GM18907 (cell line): Measurements from ENCODE around the gene AKNA.
A peak's percentile ranks its signal among the peaks of the same experiment; 100 is the strongest.

Experiments
- ATAC-seq: cut with Tn5 transposase; IDR thresholded peaks from one replicate; pipeline ENCODE4 v1.9.1; 2021; ENCODE audit warnings: mild to moderate bottlenecking, moderate library complexity; ENCODE audit not compliant: unreplicated experiment

Gene AKNA

DNA sequence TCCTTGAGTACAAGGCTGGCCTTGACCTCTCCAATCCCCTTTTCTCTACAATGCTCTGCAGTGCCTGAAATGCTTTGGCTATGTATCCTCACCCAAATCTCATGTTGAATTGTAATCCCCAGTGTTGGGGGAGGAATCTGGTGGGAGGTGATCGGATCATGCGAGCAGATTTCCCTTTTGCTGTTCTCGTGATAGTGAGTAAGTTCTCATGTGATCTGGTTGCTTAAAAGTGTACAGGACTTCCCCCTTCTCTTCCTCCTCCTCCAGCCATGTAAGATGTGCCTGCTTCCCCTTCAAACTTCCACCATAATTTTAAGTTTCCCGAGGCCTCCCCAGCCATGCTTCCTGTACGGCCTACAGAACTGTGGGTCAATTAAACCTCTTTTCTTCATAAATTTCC is 28.5 kb upstream of the AKNA start:
- no peak for ATAC-seq

DNA sequence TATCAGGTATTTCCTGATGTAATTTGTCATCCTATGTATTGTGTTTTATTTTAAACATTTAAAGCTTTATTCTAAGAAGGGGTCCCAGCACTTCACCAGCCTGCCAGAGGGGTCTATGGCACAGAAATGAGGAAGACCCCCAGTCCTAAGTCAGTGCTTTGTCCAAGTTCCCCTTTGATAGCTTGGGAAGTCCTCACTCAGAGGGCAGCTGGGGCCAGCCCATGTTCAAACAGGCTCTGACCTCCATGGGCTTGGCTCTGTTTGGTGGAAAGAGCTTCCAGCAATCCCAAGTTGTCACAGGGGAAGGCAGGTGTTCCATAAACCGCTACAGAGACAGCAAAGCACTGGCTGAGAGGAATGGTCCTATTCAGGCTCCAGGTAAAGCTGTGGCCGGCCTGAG is 26.6 kb upstream of the AKNA start:
- ATAC-seq: no peak

DNA sequence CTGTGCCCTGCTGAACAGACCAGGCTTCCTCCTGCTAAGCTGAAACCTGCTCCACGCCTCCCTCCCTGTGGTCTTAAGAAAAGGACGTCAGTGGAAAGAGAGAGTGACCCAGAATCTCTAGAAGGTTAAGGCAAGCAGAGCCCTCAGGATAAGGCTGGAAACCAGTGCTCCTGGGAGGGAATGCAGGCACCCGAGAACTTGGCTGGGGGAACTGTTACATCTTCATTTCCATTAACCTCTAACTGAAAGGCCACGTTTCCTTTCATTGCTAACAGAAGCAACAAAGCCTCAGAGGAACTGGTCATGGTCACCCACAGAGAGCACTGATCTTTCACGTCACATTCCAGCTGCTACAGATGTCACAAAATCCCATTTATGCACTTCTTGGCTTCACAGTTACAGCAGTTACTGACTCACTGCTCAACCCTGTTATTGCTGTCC is 26.1 kb upstream of the AKNA start:
- no peak for ATAC-seq

DNA sequence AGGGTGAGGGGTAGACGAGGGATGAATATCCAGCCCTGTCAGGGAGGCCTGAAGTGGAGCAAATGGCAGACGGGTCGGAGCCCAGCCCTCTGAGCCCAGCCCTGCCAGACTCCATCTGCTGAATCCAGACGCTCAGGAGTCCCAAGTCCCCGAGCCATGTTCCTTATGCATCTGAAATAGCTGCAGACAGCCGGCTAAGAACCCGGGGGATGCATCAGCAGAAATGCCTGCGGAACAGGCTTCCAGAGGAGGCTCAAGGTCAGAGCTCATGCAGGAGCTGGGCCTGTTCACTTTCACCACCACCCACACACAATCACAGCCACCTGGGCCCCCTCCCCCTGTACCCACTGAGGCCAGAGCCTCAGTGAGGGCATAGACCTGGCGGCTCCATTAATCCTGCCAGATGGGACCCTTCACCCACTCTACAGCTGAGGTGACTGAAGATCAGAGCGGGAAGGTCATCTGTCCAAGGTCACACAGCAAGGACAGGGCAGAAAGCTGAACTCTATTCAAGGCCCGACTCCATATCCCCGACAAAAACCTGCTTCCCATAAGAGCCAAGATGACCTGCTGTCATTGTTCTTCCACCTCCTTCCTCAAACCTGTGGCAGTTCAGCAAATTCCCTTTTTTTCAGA is 24.4 kb upstream of the AKNA start:
- no peak for ATAC-seq

DNA sequence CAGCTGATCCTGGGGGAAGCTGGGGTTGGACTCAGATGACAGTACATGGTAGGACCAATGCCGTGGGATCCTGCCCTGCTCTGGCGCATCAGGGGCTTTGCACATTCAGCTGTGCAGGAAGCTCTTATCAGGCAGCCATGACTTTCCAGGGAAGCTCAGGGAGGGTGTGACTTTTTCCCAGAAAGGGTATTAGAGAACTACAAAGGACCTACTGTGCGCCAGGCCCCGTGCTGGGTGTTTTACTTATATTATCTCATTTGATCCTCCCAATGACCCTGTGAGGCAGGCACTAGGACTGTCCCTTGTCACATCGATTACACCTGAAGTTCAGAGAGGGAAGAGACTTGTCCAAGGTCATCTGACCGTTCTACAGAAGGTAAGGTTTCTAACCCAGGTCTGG is 23.7 kb upstream of the AKNA start:
- no peak for ATAC-seq

DNA sequence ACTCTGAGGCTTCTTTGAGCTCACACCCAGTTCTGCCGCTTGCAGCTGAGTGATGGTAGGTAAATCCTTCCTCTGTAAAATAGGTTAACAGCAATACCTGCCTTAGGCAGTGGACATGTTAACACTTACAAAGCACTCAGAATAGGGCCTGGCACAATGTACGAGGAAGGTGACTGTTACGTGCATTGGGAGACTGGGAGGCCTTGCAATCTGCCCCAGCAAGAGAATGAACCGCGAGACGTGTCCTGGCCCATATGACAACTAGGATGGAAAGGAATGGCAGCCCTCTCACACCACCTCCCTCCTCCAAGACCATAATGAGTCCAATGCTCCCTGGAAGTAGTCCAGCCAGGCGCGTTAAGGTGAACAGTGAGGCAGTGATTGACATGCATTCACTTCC is 23.1 kb upstream of the AKNA start:
- no peak for ATAC-seq

DNA sequence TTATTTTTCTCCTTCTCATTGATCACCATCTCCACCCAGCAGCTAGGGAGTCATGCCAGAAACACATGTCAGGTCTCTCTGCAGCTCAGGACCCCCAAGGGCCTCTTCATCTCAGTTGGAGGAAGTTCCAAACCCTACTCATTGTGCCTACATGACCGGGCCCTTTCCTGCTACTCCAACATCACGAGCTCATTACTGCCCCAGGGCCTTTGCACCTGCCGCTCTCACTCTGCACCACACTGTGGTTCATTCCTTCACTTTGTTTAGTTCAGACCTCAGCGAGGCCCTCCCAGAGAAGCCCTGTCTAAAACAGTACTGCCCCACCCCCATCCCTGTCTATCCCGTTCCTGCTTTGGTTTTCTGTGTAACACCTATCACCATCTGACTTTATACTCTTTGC is 22.1 kb upstream of the AKNA start:
- ATAC-seq: no peak

DNA sequence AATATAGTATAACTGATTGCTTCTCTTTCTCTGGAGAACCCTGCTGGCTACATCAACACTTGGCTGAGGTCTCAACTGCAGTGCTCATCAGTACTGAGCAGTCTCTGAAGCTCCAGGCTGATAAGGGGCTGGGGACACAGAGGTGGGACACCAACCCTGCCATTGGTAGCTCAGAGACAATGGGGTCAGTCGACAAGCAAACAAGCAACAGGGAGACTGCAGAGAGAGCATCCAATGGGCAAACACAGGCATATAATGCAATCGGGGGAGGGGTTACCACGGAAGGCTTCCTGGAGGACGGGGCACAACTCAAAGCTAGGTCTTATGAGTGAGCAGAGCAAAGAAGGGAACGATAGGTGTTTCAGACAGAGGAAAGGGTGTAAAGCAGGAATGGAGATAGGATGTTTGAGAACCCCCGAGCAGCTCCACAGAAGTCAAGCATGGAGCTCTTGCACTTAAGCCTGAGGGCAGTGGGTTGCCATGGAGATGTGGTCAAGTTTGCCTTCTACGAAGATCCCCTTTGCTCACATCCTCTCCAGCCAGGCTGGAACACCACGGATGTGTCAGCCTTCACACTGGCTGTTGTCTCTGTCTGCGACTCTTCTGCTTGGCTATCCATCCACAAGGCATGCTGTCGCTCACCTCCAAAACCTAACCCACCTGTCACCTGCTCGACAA is 21.5 kb upstream of the AKNA start:
- ATAC-seq: no peak

DNA sequence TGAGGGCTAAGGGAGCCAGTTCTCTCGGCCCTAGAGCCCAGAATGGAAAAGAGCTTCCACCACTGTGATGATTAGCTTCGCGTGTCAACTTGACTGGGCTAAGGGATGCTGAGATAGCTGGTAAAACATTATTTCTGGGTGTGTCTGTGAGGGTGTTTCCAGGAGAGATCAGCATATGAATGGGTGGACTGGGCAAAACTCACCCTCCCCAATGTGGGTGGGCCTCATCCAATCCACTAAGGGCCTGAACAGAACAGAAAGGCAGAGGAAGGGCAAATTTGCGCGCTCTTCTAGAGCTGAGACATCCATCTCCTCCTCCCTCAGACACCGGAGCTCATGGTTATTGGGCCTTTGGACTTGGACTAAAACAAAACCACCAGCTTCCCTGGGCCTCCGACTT is 20.9 kb upstream of the AKNA start:
- no peak for ATAC-seq

DNA sequence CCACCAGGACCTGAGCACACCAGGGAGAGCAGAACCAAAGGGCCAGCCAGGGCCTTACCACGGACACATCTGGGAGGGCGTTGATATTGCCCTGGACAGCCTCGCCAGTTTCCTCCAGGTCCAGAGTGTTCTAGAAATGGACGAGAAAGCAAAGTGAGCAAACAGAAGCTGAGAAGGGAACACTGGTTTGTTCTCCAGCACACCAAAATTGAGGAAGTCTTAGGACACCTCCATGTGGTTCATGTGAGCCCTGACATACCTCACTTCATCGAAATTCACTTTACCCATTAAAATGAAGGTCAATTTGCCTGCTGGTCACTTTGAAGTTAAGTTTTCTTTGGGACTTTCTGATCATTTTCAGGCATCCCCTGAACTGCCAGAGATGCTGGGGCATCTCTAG is 20.1 kb upstream of the AKNA start:
- no peak for ATAC-seq

DNA sequence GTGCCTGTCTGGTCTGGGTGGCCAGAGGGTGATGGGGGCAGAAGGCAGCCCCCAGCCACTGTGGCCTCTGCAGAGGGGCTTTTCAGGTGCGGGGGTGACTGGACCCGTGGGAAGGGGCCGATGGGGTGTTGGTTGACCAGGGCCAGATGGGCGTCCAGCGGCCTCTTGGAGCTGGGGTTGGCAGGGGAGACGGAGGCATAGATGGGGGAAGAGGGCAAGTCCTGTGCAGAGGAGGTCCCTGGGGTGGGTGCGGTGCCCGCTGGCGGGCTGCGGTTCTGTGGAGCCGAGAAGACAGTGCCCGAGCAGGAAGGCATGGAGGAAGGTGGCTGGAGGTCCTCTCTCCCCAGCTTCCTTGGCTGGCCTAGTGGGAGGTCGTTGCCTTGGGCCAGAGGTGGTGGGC is 18.7 kb upstream of the AKNA start:
- ATAC-seq: no peak

DNA sequence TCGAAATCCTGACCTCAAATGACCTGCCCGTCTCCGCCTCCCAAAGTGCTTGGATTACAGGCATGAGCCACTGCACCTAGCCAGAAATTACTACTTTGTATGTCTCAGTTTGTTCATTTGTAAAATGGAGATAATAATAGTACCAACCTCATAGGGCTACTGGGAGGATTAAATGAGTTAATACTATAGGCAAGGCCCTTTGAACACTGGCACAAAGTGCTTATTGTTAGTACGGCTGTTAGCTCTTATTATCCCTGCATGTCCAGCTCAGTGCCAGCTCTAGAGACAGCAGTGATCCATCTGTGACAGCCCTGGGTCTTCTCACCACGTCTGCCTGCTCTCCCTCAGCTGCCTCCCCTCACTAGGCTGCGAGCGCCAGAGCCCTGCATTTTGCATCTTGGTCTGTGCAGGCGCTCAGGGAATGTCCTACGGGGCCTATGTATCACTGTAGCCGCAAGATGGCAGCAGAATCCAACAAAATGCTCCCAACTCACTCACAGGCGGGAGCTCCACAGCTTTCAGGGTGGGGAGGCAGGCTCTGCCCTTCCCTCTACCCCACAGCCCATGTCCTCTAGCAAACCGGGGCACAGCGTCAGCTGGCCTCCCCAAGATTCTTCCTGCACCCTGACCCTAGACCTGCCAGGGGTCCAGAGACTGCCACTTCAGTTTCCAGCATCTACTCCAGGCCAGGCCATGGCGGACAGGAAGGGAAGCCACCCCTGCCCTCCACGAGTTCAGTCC is 17.7 kb upstream of the AKNA start:
- ATAC-seq: peak; percentile 83

DNA sequence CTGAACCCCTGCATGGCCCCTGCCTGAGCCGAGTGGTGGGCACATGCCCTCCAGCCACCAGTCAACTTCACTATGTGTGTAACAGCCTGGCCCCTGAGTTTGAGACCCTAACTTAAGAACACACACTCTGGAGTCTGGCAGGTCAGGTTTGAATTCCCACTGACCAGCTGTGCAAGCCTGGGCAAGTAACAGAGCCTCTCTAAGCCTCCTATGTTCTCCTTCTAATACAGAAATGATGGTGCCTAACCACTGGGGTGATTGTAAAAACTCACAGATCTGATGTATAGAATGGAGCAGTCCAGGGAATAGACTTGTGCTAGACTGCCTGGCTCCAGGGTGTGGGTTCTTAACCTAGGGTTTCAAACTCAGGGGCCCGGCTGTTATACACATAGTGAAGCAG is 16.7 kb upstream of the AKNA start:
- ATAC-seq: no peak

DNA sequence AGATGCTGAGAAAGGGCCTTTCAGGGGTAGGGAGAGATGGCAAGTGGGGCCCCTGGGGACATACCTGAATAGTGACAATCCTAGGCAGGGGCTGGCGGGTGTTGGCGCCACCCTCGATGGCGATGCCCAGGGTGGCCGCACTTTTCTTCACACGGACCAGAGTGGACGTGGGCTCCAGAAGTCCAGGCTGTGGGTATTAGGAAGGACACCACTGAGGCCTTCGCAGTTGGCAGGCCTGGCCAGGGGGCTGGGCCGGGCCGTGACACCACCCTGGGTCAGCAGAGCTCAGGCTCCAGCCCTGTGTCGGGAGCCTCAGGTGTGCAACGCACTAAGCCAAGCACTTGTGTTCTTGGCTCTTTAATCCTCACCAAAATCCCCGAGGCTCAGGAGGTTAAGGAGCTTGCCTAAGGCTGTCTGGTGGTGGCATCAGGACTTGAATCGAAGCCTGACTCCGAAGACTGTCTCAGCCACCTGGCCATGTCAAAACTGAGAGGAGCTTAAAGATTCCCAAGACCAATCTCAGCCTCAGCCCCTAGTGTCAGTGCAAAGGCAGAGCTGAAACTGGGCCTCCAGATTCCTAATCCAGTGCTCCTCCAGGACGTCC is 15.5 kb upstream of the AKNA start:
- ATAC-seq: no peak

DNA sequence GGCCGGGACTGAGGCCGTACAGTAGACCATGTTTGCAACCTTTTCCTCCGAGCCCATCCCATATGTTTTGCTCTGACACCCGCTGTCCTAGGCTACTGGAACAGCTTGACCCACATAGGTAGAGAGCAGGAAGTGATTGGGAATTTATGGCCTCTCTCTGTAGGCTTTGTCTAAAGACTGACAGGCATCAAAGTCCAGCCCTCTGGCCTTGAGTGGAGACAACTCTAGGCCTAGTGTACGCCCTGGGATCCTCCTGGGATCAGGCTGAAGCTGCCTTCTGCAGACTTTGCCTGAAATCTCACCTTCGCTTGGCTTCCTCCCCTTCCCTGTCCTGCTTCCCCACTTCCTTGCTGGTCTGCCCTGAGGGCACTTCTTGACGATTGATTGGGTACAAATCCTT is 13.6 kb upstream of the AKNA start:
- ATAC-seq: no peak

DNA sequence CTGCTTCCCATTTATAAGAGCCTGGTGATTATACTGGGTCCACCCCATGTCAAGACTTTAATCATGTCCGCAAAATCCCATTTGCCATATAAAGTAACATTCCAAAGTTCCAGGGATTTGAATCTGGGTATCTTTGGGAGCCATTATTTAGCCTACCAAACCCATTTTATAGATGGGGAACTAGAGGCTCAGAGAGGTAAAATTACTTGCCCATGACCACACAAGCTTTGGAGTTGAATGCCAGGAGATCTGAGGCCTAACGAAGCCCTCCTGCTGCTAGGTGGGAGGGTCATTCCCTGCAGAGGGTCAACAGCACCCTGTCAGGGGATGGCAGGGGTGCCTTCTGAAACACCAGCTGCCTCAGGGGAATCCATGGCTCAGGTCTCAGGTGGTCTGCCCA is 13.0 kb upstream of the AKNA start:
- ATAC-seq: no peak

DNA sequence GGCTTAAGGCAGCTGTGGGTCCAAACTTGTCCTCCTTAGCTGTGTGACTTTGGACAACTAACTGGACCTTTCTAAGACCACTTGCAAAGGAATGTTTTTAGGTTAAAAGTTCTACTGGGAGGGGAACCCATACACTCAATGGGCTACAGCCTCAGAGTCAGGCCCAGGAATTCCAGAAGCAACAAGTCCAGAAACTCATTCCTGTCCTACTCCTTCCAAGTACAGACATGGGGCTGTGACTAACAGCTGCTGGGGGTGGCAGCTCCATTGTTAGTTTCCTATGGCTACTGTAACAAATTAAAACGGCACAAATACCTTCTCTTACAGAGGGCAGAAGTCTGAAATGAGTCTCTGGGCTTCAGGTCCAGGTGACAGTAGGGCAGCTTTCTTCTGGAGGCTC is 12.4 kb upstream of the AKNA start:
- no peak for ATAC-seq

DNA sequence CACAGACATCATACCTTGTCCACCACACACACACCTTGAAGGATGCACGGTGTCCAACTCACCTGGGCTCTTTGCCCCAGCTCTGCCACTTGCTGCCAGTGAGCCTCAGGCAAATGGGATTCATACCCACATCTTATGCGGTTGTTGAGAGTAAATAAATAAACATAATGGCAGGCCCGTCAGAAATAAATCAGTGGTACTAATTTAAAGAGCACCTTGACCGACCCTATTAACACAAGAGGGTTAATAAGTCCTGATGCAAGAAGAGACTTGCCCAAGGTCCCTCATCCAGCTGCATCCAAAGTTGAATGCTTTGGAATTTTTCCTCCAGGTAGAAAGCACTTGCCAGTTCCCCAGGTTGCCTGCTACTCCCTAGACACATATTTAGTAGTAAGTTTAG is 11.6 kb upstream of the AKNA start:
- ATAC-seq: no peak

DNA sequence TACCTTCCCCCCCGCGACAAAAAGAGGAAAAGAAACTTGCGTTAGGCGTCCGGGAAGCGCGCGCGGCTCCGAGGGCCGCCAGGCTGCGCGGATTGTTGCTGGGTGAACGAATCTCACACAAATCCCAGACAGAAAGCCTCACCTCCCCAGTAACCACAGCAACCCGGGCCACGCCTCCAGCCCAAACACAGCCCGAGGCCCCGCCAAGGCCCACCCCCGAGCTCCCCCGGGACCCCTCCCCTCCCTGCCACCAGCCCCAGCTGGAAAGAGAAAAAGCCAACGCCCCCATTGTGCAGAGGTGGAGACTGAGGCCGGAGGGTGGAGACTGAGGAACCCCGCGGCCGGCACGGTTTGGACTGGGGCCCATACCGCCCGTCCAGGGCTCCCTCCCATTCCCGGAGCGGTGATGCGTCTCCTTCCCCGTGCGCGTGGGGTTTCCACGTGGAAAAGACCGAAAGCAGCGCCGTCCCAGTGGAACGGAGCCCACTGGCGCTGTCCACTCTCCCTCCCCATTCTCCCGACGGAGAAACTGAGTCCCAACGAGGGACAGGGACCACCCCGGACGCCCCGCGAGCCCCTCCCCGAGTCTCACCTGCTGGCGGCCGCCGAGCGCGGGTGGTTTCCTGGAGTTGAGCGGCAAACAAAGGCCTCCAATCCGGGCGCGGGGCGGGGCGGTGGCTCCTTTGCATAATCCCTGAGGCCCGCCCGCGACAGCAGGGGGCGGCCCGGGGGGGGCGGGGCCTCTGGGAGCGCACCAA is 10.2 kb upstream of the AKNA start:
- peak; percentile 83 for ATAC-seq

DNA sequence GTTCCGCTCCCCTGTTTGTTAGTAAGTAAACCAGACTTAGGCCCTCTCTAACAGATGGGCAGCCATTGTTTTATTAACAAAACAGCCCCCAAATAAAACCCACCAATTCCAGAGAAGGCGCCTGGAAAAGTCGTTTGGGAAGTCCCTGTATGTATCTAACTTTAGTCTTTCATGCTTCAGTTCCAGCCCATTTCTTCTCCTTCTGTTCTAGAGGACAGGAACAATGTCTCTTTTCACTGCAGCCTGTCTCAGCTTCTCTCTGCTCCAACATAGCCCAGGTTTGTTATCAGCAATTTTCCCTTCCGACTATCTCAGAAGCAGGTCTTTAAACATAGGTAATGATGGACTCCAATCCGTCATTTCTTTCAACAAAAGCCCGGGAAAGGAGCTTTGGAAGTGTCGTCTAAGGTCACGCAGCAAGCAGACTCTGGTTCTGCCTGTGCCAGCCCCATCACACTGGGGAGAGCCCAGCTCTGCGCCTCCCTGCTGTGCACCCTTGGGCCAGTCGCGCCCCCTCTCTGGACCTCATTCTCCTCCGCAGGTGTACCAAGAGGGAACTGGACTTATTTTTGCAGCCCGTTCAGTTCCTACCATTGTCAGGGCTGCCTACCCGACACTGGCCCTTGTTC is 9.6 kb upstream of the AKNA start:
- no peak for ATAC-seq
